Activated CD4-positive, alpha-beta T cell treated with anti-CD3 and anti-CD28 coated beads, Interleukin-2, Interleukin-6, amounts not matched to agents 100 ng/mL and 50 ng/mL, durations not matched to agents 16 hours and 8 hours (primary cell): Measurements from ENCODE around the gene TSPAN10.

ENCODE experiments used
- DNase-seq: peaks from one replicate; pipeline ENCODE4 v3.0.0-alpha.2; 2020

TSPAN10 gene

DNA sequence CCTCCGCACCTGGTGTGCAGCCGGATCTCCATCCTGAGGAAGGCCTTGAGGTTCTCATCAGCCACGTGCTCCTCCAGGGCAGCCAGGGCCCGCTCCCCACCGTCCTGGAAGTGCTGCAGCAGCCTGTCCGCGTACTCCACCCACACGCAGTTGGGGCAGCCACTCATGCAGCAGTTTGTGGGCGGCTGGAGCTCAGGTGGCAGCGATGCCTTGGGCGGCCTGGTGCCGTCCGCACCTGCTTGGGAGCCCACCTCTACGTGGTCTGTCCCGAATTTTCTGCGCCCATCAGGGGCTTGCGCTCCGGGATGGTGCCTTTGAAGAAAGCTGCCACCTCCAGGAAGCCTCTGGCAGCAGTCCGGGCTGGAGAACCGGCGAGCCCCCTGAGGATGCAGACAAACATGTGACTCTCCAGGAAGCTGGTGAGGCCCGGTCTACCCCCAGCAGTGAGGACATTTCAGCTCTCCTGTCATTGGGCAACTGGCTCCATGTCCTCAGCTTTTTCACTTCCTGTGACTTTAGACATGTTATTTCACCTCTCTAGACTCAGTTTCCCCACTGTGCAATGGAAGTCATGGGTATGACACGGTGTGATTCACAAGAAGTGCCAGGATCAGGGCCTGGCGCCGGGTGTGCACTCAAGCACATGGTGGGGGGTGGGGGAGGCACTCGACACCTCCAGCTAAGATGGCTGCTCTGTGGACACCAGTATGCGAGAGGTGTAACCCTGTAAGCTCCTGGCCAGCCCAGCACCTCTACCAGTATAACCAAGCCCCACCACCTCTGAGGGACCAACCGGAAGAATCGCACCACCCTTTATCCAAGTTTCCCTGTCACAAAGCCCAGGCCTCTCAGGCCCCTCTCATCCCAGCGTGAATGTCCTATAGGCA, 28.5 kb downstream of the TSPAN10 start:
- peak; percentile 76 for DNase-seq

DNA sequence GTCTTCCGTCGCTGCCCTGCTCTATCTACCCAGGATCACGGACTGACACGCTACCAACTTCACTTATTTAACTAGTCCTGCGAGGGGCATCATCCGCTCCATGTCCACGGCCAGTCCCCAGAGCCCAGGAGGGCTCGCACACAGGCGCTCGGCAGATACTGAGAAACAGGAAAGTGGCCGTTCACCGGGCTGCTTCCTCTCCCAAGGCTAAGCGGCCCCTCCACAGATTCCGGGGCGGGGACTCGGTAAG, 29.0 kb downstream of the TSPAN10 start:
- no peak for DNase-seq

DNA sequence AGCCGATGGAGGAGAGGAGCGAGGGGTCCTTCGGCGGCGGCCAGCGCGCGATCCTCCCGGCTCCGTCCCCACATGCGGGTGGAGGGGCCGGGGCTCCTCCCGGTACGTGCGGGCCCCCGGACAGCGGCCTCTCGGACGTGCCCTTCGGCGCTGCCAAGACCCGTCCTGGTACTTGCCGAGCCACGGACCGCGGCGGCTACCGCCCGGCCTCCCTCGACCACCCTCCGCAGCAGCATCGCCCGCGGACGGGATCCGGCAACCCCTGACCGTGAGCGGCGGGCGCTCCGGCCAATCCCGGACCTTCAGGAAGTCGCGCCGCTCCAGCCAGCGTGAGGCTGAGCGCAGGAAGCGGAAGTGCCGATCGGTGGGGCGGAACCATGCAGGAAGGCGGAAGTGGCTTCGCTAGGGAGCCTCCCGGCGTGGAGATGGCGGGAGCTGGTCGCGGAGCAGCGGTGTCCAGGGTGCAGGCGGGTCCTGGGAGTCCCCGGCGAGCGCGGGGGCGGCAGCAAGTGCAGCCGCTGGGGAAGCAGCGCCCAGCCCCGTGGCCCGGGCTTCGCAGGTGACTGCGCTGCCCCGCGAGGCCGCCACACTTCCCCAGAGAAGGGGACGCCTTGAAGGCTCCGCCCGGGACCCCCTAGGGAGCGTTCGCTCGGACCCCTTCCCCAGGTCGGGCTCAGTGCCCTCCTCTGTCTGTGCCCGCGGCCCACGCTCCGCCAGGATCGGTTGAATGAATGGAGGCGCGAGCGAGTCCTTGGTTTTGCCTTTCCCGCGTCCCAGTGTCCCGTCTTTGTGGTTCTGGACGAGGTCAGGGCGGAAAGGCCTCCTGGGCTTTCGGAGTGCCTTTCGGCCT, 29.6 kb downstream of the TSPAN10 start, which contains the start of the genes CCDC137 and OXLD1:
TSS of gene CCDC137 (plus strand) at position 396 of the 850 bp plus-strand sequence. CDS start at position 426, 30 bp downstream.
TSS of gene OXLD1 (minus strand) at position 264 of the 850 bp plus-strand sequence. CDS start at position 236, 28 bp downstream.
- DNase-seq: peak; percentile 97

DNA sequence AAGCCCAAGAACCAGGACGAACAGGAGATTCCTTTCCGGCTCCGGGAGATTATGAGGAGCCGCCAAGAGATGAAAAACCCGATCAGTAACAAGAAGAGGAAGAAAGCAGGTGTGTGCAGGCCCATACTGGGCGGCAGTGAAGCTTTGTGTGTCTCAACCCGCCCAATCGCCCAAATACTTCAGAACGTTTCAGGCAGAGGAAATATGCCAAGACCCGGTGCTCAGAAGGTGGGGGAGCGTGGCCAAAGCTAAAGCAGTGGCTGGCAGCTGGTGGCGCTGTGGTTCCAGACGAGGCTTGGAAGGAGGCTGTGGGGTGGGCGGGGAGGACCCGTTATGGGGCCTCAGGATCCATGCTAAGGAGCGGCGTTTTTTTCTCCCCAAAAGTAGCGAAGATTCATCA, 30.8 kb downstream of the TSPAN10 start:
- peak; percentile 35 for DNase-seq

DNA sequence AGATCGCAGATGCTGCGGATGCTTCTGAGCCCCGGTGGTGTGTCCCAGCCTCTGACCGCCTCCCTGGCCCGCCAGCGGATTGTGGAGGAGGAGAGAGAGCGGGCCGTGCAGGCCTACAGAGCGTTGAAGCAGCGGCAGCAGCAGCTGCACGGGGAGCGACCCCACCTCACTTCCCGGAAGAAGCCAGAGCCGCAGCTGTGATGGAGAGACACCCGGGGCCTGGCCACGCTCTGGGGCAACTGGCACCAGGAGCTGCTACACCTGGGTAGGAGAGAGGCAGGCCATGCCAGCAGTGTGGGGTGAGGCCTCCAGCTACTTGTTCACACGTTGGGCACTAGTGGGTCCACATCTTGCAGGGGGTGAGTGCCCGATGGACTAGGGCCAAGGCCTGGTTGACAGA, 35.5 kb downstream of the TSPAN10 start:
- DNase-seq: no peak

DNA sequence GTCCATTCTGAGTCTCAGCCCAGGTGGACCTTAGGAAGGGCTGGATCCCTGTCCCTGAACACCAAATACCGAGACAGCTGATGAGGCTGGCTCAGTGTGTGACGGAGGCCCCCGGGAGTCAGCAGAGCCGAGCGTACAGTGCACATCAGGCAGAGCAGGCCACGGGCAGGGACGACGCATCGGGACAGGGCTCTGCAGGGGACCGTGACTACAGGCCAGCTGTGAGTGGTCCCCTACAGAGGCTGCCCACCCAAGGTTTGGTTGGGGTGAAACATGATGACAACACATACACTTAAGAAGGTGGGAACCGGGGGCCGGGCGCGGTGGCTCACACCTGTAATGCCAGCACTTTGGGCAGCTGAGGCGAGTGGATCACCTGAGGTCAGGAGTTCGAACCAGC, 36.0 kb downstream of the TSPAN10 start:
- DNase-seq: no peak

DNA sequence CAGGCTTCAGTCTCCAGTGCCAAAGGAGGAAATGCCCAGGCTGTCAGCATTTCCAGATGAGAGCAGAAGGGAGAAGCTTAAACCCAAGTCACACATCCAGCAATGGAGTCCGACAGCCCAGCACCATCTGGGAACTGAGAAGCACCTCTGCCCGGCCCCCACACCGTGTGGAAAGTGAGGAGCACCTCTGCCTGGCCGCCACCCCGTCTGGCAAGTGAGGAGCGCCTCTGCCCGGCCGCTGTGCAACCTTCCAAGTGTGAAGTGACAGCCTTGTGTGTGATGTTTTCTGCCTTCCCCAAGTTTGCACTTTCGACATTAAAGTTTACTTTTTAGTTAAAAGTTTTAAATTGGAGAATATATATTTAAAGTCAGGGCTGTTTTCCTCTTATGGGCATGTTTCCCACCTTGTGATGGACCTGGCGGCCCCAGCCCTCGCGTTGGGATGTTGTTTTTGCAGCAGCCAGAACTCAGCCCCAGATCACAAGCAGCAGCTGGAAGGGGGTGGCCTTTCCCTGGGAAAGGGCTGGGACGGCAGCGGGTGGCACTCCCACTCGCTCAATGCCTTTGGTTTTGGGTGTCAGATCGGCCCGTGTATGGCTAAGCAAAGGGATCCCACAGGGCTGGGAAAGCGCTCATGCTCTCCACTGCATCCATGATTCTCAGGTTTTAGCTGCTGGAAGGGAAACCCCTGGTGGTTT, 36.7 kb downstream of the TSPAN10 start:
- no peak for DNase-seq

DNA sequence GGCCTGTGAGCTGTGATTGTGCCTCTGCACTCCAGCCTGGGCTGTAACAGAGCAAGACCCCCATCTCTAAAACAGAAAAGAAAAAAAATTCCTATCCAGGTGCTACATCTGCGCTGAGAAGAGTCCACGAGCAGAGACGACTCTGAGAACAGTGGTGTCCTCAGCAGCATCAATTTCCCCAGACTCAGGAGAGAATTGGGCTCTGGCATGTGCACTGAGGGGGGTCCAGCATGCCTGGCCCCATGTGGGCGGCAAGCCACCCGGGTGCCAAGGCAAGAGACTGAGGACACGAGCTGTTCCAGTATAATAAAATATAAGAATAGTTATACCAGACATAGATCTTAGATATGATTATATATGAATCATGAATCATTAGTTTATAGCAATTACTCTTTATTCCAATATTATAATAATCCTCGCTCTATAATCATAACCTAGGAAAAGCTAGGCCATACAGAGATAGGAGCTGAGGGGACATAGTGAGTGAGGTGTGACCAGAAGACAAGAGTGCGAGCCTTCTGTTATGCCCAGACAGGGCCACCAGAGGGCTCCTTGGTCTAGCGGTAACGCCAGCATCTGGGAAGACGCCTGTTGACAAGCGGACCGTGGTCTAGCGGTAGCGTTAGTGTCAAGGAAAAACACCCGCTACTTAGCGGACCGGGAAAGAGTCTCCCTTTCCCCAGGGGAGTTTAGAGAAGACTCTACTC, 38.7 kb downstream of the TSPAN10 start:
- DNase-seq: peak; percentile 51

DNA sequence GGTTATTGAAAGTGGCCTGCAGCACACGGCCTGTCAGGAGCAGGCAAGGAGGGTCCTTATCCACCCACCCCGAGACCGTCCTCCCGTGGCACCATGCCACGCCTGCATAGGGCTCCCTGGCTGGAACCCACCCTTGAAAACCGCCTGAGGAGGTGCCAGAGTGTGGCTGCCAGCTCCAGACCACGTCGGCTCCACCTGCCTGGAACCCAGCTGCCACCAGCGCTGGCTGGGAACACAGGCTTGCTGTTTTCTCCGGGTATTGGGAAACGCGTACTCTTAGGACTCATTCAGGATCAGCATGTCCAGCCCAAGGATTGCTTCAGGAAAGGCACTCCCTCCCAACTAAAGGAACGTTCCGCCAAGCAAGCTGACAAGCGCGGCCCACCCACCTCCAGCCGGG, 39.9 kb downstream of the TSPAN10 start:
- no peak for DNase-seq

DNA sequence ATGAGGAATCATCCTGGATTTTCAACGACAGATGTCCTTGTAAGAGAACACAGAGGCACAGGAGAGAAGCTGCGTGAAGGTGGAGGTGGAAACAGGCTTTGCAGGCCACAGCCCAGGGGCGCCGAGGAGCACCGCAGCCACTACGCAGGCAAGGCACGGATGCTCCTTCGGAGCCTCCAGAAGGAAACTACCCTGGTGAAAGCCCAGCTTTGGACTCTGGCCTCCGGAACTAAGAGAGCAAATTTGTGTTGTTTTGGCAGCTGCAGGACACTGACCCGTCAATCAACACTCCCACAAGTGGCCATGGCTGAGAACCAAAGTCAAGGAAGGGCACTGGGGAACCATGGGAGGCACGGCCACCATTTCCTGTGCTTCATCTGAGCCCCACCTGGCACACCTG, 43.2 kb downstream of the TSPAN10 start:
- no peak for DNase-seq

DNA sequence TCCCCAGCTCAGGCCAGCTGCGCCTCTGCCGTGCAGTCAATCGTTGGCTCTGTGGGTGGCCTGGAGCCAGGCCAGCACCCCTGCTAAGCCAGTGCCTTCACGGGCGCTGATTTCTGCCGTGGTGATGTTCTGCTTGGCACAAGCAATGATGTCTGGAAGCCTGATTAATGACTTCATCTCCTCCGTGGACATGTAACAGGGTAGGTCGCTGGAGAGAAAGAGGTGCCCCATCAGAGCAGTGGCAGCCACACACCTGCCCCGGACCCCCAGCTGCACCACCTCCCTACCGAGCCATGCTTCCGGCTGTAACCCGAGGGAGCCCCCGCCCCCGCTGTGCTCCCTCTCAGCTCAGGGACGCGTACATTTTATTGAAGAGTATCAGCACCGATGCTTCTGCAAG, 44.7 kb downstream of the TSPAN10 start:
- no peak for DNase-seq

DNA sequence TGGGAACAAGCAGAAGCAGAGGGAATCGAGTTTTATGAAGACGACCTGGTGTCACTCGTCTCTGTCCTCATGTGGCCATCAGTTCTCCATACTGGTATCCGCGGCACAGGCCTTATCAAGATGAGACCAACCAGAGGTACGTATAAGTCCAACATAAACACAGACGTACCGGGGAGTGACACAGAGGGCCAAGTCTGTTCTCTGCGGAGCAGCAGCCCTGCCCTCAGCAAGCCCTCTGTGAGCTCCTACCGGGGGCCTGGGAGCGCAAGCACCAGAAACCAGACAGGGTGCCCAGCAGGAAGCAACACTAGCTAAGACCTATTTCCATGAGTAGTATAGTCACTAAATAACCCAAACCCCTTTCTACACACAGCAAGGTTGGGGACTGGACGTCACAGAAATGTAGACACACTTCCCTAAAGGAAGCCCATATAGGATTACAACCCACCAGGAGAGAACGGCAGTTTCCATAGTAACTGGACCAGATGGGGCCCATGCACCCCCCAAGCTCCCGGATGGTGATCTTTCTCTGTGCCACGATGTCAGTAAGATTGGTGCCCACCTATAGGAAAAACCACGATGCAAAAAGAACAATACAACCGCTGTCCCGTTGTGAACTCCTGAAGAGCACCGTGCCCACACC, 45.7 kb downstream of the TSPAN10 start:
- no peak for DNase-seq

DNA sequence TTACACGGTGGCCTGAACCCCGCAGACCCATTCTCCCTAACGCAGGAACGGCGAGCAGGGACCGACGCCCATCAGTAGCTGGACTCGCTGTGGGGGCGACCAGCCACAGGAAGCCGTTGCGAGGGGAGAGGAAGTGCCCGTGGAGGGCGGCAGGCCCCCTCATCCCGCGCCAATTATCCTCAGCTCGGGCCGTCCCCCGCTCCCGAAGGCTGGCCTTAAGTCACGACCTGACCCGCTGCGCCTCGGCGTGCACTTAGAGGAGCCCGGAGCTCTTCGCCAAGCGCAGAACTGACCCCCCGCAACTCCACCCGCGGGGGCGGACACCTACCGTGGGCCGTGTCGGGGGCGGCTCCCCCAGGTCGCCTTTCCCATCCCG, 46.2 kb downstream of the TSPAN10 start:
- no peak for DNase-seq

DNA sequence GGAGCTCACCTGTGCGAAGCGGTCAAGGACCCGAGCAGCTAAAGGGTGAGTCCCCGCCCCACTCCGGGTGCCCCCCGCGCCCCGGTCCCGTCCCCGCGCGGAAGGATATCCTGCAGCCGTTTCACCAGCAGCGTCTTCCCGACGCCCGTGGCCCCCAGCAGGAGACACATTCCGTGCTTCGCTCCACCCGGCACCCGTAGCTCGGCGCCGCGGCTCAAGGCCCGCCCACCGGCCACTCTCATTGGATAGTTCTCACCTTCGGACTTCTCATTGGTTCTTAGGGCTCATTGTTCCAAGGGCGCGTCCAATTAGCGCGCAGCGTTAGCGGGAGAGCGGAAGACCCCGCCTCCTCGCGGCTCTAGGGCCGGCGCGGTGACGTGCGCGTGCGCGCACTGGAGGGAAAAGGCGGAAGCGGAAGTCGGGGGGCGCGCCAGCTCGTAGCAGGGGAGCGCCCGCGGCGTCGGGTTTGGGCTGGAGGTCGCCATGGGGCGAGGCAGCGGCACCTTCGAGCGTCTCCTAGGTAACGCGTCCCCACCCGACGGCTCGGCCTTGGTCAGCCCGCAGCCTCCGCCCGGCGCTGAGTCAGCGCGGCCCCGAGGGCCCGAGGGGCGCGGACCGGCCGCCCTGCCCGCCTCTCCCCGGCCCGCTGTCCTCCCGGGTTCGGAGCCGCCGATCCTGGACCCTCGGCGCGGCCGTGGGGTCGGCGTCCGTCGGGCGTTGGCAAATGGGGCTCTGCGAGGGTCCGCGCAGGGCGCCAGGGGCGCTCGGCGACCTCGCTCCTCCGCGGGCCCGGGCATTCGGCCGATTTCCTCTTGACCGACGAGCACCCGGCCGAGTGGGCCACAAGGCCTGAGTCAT, 46.8 kb downstream of the TSPAN10 start, which contains the start of the genes ARL16 and HGS:
TSS of gene ARL16 (minus strand) at position 214 of the 858 bp plus-strand sequence. CDS start at position 170, 44 bp downstream.
TSS of gene HGS (plus strand) at position 428 of the 858 bp plus-strand sequence. CDS start at position 484, 56 bp downstream.
- DNase-seq: peak; percentile 99

DNA sequence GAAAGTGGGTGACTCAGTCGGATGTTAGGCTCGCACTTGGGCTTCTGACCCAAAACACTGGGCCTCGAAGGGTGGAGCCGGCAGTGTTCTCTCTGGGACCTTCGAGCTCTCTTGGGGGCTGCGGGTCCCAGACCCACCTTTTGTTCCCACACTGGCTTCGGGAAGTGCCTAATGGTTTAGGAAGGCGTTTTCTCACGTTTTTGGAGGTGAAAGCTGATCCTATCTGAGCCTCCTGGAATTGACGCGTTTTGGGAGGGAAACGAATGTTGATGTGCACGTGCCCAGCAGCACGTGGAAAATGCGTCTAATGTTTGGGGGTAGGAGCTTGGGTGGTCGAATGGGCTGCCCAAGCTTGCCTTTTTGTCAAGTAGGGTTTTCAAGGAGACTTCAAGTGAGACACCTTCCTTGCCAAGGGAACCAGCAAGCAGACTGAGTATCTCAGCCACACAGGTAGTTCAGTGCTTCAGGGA, 47.5 kb downstream of the TSPAN10 start:
- peak; percentile 51 for DNase-seq

DNA sequence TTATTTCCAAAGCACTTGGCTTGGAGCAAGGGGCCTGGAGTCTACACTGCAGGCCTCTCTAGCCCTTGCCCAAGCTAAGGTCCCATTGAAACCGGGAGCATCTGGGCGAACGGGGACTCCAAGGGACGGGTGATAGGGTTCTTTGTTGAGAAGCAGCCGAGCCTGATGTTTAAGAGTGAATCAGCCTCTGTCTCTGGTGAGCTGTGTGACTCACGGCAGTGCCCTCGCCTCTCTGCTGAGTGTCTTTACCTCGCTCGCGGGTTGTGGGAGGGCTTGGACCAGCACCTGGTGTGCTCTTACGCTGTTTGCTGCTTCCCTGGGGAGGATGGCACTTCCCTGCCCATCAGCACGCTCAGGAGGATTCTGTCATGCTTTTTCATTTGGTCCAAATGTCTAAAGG, 48.1 kb downstream of the TSPAN10 start:
- DNase-seq: peak; percentile 41

DNA sequence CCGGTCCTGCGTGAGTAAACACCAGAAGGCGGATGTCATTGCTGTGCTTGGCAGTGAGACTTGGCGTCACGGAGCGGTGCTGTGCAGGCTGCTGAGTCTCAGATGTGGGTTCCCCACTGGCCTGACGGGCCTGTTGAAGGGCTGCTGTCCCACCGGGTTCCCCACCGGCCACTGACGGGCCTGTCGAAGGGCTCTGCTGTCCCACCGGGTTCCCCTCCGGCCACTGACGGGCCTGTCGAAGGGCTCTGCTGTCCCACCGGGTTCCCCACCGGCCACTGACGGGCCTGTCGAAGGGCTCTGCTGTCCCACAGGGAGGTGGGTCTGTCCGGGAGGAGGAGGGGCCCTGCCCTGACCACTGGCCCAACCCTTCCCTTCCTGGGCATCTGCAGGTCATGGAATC, 49.6 kb downstream of the TSPAN10 start:
- no peak for DNase-seq

DNA sequence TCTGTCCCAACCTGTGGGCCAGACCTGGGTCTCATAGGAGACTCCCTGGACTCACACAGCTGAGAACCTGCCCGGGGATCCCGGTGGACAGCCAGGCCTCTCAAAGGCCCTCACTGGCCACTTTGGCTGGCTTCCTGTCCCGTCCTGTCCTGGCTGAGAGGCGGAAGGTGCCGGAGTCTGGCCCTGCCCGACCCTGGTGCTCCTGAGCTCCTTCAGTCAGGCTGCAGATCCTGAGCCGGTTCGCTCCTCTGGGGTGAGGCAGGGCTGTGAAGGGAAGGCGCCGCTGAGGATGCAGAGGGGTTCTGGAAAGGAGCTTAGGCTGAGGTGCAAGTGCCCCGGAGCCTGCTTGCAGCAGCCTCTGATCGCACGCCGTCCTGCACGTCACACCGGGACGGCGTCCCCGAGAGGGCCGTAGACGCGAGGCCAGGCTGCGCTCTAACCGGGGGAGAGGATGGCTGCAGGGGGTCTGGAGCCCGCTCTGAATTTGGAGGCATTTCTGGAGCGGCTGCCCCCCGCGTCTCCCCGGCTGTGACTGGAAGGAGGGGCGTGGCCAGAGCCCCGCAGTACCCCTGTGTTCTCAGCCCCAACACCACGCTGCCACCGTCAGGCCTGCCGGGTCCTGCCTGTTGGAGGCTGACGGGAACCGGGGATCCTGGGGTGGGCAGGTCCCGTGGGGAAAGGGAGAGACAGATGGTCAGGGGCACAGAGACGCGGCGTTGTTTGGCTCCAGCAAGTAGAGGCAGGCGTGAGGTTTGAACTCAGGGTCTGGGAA, 51.0 kb downstream of the TSPAN10 start:
- DNase-seq: no peak

DNA sequence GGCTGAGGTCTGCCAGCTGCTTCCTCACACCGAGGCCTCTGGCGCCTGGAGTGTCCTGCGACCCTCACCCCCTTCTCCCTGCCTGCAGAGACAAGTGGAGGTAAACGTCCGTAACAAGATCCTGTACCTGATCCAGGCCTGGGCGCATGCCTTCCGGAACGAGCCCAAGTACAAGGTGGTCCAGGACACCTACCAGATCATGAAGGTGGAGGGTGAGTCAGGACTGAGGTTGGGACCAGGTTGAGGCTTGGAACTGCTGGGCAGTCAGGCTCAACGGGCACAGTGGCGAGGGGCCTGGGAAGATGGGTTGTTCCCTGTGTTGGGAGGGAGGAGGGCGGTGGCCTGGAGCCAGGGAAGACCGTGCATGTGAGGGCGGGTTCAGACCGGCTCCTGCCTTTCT, 51.6 kb downstream of the TSPAN10 start:
- DNase-seq: no peak

DNA sequence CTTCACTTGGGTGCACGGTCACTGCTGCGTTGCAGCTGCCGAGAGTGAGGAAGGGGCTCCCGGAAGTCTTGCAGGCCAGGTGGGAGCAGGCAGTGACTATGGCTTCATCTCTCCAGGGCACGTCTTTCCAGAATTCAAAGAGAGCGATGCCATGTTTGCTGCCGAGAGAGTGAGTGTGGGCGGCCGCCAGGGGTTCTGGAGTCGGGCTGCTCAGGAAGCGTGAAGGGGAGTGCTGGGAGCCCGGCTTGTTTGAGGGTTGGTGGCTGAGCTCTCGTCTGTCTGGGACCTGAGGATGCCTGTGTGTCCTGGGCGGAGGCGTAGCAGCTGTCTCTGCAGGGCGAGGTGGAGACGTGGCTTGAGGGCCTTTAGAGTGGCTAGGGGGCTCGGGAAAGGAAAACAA, 53.1 kb downstream of the TSPAN10 start:
- DNase-seq: no peak
